Fibroblast of lung (primary cell): ENCODE data around the gene YWHAH. TPM values are rescaled to one million over a fixed set of nuclear protein-coding genes. Genes with fewer than 3 reads are reported as not detected.

Experiments used
- DNase-seq, 2 donors: peaks; one replicate each; pipeline versions ENCODE4 v3.0.0 to v3.0.0-alpha.2; 2010; ENCODE audit warnings: low read depth in 2 of 2
- H2AFZ ChIP-seq: 2 replicates; pipeline ENCODE4 v1.5.1; 2012; ENCODE audit warnings: low read length, control low read depth, inconsistent platforms
- H3K27ac ChIP-seq: 2 replicates; pipeline ENCODE4 v1.5.1; 2011; ENCODE audit warnings: low read length, control low read depth; ENCODE audit not compliant: insufficient read depth
- H3K27me3 ChIP-seq: 2 replicates; pipeline ENCODE4 v1.5.1; 2011; ENCODE audit warnings: mild to moderate bottlenecking, low read length; ENCODE audit not compliant: control insufficient read depth, insufficient read depth
- H3K36me3 ChIP-seq: 2 replicates; pipeline ENCODE4 v1.5.1; 2011; ENCODE audit warnings: low read length; ENCODE audit not compliant: control insufficient read depth, insufficient read depth
- H3K4me1 ChIP-seq: 2 replicates; pipeline ENCODE4 v1.5.1; 2011; ENCODE audit warnings: low read length; ENCODE audit not compliant: control insufficient read depth, insufficient read depth; ENCODE audit errors: extremely low read depth
- H3K4me2 ChIP-seq: 2 replicates; pipeline ENCODE4 v1.5.1; 2011; ENCODE audit warnings: low read length, control low read depth; ENCODE audit not compliant: insufficient read depth; ENCODE audit errors: extremely low read depth
- H3K4me3 ChIP-seq, 4 experiments: fragments of 200-600 bp in 1 of 4; sonication (generic) in 1 of 4; replicated peaks in 1 of 4; 2 replicates each; pipeline ENCODE4 v1.5.1; 2011 to 2016; ENCODE audit warnings: low read length in 4 of 4, low read depth in 3 of 4, mild to moderate bottlenecking in 3 of 4, control low read depth in 2 of 4, inconsistent platforms in 1 of 4, mixed read lengths in 1 of 4; ENCODE audit not compliant: insufficient read depth in 1 of 4; ENCODE audit errors: control extremely low read depth in 1 of 4
- H3K79me2 ChIP-seq: 2 replicates; pipeline ENCODE4 v1.5.1; 2012; ENCODE audit warnings: mild to moderate bottlenecking, low read length, inconsistent platforms; ENCODE audit not compliant: control insufficient read depth, insufficient read depth
- H3K9ac ChIP-seq: 2 replicates; pipeline ENCODE4 v1.5.1; 2011; ENCODE audit warnings: mild to moderate bottlenecking, low read length, control low read depth; ENCODE audit not compliant: insufficient read depth
- H3K9me3 ChIP-seq: 2 replicates; pipeline ENCODE4 v1.5.1; 2012; ENCODE audit warnings: low read depth, low read length; ENCODE audit not compliant: control insufficient read depth, insufficient read depth
- H4K20me1 ChIP-seq: 2 replicates; pipeline ENCODE4 v1.5.1; 2011; ENCODE audit warnings: low read length; ENCODE audit not compliant: control insufficient read depth, insufficient read depth; ENCODE audit errors: extremely low read depth
- CTCF ChIP-seq, 2 donors: IDR thresholded peaks in 1 of 2; conservative IDR thresholded peaks in 1 of 2; 1 replicate in 1 of 2; 2 replicates in 1 of 2; pipeline ENCODE4 v1.5.1; 2011 to 2012; ENCODE audit warnings: low read length in 2 of 2, control low read depth in 1 of 2, inconsistent platforms in 1 of 2, low read depth in 1 of 2, mild to moderate bottlenecking in 1 of 2
- EZH2 ChIP-seq: IDR thresholded peaks from 2 replicates; pipeline ENCODE4 v1.5.1; 2012; ENCODE audit warnings: low read length, control low read depth, mild to moderate bottlenecking; ENCODE audit errors: missing control alignments
- polyA plus RNA-seq, 2 donors: library from polyadenylated mRNA; depleted of rRNA in 1 of 2; stranded (reverse) in 1 of 2; unstranded in 1 of 2; fragments of >200 nt; gene quantifications; 2 replicates each; pipeline ENCODE4 v1.2.1, GENCODE V29; 2011 to 2012; ENCODE audit warnings: missing spikeins in 1 of 2
- total RNA-seq: library from RNA; depleted of rRNA; stranded (reverse); fragments of >200 nt; gene quantifications from 2 replicates; pipeline ENCODE4 v1.2.1, GENCODE V29; 2014

Gene YWHAH
- total and polyA plus RNA-seq, 2 donors (not counting 1 experiment from before 2014, with no cell fraction given), result 77.5 to 250 TPM

DNA sequence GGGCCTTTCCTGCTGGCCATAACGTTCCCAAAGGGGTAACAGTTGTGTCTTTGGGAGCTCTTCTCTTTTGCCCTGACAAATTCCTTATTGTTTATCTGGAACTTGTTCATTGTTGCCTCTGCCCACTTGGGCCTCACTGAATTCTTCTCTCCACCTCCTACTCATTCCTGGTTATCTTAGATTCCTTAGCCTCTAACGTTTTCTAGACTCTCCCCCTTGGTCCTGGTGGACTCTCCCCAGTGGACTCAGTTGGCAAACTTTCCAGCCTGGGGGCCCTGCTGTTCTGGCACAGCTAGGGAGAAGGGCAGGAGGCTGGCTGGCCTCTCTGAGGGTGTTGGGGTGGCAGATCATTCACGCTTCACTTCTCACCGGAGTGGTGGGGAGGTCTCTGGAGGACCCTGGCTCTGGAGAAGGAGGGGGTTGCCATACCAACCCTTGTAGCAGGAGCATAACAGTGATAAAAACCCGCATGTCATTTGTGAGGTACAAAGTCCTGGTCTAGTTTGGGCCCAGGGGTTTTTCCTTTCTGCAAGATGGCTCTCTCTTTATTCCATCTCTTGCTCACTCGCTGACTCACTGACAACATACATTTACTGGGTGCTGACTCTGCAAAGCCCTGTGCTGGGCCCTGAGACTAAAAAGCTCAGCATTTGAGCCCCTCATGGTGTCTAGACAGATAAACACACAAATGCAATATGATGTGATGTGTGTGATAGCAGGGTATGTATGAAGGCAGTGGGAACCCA, 39.7 kb downstream of the YWHAH start:
- Histone ChIP-seq H2AFZ (no peak overlapping the region), H4K20me1 (no peaks in the 10 kb centered on the region), H3K9ac (no peak overlapping the region), H3K79me2 (no peaks in the 10 kb centered on the region), H3K36me3 (no peaks in the 10 kb centered on the region), H3K4me1 (no peaks in the 10 kb centered on the region), H3K9me3 (no peaks in the 10 kb centered on the region), H3K27ac (no peak overlapping the region), H3K4me3 (no peak overlapping the region), H3K27me3 (no peaks in the 10 kb centered on the region), H3K4me2 (no peak overlapping the region)
- no peak for DNase-seq
- no peak for TF ChIP-seq EZH2
- no peak for TF ChIP-seq CTCF (conservative IDR thresholded peaks at IDR 0.05 in 1 of 2, IDR thresholded peaks at IDR 0.05 in 1 of 2; ENCODE audit: low read depth in 1 of 2, low read length in 2 of 2)

DNA sequence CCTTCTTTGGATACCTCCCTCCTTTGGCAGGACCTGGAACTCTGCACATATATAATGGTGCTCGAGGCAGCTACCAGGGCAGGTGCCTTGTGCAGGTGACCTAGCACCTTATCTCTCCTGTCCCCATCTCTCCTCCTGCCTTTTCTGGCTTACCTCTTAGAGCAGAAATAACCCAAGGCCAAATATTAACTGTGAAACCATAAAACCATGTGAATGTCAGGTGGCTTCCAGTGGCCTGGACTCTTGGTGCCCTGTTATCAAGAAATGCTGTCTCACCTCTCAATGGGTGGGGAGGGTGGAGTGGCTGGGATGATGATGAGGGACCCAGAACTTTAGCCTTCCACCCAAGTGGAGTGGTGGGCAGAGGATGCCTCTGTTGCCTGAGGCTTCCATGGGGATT, 42.9 kb downstream of the YWHAH start:
- TF ChIP-seq EZH2, result no peak
- TF ChIP-seq CTCF (conservative IDR thresholded peaks at IDR 0.05 in 1 of 2, IDR thresholded peaks at IDR 0.05 in 1 of 2; ENCODE audit: low read depth in 1 of 2, low read length in 2 of 2), result no peak
- H3K4me3 ChIP-seq, result no peak overlapping the region
- H3K4me2 ChIP-seq, result no peak overlapping the region
- H3K27ac ChIP-seq, result no peak overlapping the region
- no peaks in the 10 kb centered on the region for H3K79me2 ChIP-seq
- no peak for DNase-seq
- no peaks in the 10 kb centered on the region for H3K27me3 ChIP-seq
- H3K4me1 ChIP-seq, result no peaks in the 10 kb centered on the region
- H3K9me3 ChIP-seq, result no peaks in the 10 kb centered on the region
- no peak overlapping the region for H2AFZ ChIP-seq
- H4K20me1 ChIP-seq, result no peaks in the 10 kb centered on the region
- H3K36me3 ChIP-seq, result no peaks in the 10 kb centered on the region
- H3K9ac ChIP-seq, result no peak overlapping the region

DNA sequence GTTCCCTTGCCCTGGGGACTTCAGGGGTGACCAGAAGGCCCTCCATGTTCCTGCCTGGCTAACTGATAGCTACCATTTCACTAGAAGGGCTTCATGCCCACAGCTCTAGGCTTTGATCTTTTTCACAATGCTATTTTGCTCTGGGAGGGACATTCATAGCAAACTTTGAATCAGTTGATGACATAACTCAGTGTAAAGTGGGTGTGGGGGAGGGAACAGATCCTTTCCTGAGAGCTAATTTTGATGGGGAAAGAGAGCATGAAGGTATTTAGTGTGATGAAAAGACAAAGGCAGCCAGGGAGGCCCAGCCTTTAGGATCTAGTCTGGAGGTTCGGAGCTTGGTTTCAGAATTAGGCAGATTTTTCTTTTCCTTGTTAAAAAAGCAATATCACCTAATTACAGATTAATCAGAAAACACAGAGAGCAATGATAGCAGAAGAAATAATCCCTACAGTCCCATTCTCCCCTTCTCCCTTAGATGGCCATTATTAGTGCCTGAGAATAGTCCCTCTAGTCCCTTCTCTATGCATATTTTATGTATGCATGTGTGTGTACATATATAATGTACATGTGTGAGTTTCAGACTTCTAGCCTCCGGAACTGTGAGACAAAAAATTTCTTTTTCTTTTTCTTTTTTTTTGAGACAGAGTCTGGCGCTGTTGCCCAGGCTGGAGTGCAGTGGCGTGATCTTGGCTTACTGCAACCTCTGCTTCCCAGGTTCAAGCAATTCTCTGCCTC, 46.9 kb downstream of the YWHAH start:
- H3K79me2 ChIP-seq, result no peaks in the 10 kb centered on the region
- H2AFZ ChIP-seq, result no peak overlapping the region
- H3K4me1 ChIP-seq, result no peaks in the 10 kb centered on the region
- DNase-seq, result no peak
- no peak overlapping the region for H3K4me3 ChIP-seq
- no peak overlapping the region for H3K27ac ChIP-seq
- H3K4me2 ChIP-seq, result no peak overlapping the region
- H3K9me3 ChIP-seq, result no peaks in the 10 kb centered on the region
- no peak overlapping the region for H3K9ac ChIP-seq
- H3K27me3 ChIP-seq, result no peaks in the 10 kb centered on the region
- TF ChIP-seq EZH2 (no peak), CTCF (conservative IDR thresholded peaks at IDR 0.05 in 1 of 2, IDR thresholded peaks at IDR 0.05 in 1 of 2; ENCODE audit: low read depth in 1 of 2, low read length in 2 of 2) (no peak)
- no peaks in the 10 kb centered on the region for H4K20me1 ChIP-seq
- H3K36me3 ChIP-seq, result no peaks in the 10 kb centered on the region
